HG03066 (cell line): ENCODE data around the gene HUS1B.
"Not testable (repeated sequence)": the region's sequence is repeated elsewhere in the genome, so short reads cannot be mapped to it uniquely, and the experiment has no call there.

Experiments used
- ATAC-seq: cut with Tn5 transposase; IDR thresholded peaks from one replicate; pipeline ENCODE4 v1.9.1; 2021; ENCODE audit warnings: low read depth; ENCODE audit not compliant: unreplicated experiment

HUS1B gene

DNA sequence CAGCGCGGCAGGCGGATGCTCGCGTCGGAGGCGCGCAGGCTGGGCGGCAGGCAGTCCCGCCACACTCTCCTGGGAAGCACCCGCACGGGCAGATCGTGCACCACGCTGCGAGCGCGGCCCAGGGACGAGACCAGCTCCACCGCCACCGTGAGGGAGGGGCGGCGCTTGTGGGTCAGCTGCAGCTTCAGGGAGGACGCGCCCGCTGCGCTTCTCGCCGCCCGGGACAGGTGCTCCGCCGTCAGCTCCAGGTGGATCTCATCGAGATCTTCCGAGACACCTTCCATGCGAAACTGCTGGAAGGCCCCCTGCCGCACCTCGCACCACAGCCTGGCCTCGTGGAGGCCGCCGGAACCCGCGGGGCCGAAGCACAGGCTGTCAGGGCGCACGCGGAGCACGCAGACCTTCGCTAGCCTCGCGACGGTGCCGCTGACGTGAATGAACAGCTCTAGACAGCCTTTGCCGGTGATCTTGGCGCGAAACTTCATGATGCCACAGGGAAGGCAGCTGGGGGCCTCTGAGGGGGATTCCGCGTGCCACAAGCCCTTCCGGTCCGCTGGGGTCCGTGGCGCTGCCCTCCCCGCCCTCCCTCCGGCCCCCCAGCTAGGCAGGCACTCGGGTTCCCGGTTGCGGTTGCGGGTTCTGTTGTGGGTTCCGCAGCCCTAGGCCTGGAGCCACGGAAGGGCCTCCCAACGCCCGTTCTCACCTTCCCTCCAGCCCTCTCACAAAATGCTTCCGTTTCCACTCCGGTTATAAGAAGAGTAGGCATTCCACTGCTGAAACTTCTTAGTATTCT lies at the start of gene HUS1B:
Gene HUS1B, minus strand, starts transcription at position 641 of the 793 bp plus-strand sequence. Its CDS starts 156 bp downstream, at position 485.
- no peak for ATAC-seq

DNA sequence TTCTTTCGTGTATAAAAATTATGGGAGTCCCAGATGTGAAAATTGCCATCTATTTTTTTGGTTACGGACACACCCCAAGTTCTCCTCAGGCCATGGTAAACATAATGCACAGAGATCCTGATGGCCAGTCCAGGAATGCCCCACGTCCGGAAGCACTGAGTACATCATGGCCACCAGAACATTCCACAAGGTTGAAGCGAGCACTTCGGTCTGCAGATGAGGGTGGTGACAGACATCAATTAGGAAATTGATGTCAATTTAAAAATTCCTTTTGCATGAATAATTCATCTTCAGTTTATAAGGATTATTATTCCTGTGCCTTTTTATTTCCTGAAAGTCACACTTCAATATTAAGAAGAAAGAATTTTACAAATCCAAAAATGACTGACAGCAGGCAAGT lies 49.2 kb upstream of the HUS1B start:
- no peak for ATAC-seq

DNA sequence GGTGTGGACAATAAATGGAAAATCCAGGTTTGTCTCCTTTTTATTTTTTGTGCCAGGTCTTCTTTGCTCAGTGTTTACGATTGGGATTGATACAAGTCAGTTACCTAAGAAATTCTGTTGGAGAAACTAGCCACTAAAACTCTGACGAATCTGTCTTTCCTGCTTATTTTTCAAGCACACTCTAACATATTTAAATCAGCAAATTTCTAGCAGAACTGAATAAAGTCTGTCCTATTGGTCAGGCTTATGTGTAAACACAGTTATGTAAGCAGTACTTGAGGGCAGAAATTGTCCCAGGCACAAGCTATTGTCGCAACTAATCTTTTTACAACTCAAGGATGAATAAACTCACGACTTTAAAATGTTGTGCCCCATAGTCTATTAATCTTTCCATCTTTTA lies 48.1 kb upstream of the HUS1B start:
- ATAC-seq = no peak

DNA sequence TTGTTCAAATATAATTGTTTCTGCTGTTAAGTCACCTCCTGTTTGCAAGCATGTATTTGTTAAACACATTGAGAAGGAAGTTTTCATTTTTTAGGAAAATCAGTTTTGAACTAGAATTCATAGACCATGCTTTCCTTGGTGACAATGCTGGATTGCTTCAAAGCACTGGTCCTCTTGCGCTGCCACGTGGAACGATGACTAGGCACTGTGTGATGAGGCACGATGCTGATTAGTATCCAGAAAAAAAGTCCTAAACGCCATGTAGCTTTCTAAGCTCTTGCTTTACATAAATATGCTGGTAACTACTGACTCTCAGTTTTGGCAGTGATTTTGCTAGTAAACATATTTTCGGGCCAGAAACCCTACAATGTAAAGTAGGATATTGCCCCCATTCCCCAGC lies 47.1 kb upstream of the HUS1B start:
- ATAC-seq = no peak

DNA sequence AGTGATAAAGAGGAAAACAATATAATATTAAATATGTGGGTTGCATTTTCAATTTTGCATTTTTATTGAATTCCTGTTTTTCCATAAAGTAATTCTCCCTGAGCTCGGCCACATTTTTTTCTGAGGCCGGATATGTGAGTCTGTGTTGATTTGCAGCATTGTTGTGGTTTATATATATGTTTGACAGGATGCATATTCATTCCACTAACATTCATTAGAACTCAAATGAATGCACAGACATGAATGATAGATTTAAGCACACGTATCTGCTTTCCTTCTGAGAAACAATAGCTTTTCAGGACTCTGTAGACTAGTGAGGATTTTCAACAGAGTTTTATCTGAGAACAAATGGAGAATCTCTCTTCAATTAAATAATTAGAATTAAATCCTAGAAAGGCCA lies 46.7 kb upstream of the HUS1B start:
- ATAC-seq = no peak

DNA sequence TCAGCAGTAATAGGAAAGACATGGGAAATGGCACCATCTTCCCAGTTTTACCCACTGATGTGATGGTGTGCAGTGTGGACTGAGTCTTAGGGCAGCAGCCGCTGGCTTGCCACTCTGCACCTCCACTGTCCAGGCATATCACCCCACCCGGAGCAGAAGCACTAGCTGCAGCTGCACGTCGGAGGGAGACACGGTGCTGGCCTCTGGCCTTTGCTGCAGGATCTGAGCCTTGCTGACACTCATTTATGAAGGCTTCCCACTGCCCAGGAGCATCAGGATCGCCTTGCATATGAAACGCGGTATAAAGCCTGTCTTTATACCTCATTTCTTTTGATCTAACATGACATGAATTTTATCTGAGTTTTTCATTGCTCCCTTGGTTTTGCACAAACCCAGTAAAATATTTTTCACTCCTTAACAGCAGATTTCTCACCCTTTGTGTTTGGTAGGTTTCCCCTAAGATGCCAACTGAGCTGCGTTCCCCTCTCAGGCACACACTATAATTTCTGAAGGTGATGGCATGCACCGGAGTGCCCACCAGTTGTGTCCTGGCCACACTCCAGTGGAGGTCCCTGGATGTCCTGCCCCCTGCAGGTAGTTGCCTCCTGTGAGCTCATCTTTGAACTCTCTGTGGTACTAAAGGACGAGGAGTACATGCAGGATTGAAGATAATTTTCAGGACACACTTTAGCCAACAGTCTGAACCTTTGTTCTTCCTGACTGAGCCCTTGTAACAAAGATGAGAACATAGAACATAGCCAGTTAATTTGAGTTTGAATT lies 45.0 kb upstream of the HUS1B start:
- no peak for ATAC-seq

DNA sequence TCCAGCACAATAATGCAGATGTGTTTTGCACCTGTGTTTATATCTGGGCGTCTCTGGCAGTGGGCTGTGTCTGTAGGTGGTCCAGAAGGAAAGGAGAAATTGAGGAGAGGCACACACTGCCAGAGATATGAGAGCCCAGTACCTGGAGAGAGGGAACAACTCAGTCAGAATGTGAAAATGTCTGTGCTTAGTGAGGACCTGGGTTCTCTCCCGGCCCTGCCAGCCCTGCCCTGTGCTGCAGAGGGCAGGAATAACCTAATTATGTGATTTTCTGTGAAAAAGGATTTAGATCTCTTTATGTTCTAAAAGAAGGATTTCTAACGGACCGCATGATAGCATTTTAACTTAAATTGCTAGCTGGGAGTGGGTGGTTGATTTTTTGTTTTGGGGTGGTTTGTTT lies 44.3 kb upstream of the HUS1B start:
- no peak for ATAC-seq

DNA sequence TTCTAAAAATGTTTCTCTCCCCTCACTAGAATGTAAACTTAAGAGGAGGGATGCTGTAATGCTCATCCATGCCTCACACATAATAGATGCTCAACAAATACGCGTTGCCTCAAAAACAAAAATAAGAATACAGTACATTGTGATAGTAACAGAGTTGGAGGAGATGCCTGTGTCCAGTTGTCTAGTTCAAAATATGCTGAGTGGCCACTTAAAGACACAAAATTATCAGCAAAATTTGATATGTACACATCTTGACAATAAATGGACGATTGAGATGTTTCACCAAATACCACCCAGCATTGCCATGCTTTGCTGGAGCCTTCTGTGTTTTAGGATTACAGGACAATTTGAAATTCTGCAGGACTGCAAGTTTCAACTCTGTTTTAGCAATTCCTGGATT lies 43.6 kb upstream of the HUS1B start:
- ATAC-seq = no peak

DNA sequence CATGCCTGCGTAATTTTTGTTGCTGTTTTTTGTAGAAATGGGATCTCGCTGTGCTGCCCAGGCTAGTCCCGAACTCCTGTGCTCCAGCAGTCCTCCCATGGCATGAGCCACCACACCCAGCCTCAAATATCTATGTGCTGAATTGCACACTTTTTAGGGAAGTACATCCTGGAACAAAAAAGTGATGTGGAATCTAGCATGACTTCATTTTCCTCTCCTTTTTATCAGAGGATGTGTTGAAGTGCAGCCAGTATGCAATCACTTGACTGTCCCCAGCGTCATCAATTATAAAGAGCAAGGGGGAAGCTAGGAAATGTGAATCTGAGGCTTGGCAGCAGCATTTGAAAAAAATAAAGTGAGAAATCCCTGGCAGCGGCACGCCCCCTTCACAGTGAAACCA lies 42.4 kb upstream of the HUS1B start:
- no peak for ATAC-seq

DNA sequence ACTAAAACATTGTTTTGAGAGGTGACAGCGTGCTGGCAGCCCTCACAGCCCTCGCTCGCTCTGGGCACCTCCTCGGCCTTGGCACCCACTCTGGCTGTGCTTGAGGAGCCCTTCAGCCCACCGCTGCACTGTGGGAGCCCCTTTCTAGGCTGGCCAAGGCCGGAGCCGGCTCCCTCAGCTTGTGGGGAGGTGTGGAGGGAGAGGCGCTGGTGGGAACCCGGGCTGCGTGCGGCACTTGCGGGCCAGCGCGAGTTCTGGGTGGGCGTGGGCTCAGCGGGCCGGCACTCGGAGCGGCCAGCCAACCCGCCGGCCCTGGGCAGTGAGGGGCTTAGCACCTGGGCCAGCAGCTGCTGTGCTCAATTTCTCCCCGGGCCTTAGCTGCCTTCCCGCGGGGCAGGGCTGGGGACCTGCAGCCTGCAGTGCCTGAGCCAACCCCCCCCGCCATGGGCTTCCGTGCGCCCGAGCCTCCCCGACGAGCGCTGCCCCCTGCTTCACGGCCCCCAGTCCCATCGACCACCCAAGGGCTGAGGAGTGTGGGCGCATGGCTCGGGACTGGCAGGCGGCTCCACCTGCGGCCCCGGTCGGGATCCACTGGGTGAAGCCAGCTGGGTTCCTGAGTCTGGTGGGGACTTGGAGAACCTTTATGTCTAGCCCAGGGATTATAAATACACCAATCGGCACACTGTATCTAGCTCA lies 37.7 kb upstream of the HUS1B start:
- not testable (repeated sequence) for ATAC-seq

DNA sequence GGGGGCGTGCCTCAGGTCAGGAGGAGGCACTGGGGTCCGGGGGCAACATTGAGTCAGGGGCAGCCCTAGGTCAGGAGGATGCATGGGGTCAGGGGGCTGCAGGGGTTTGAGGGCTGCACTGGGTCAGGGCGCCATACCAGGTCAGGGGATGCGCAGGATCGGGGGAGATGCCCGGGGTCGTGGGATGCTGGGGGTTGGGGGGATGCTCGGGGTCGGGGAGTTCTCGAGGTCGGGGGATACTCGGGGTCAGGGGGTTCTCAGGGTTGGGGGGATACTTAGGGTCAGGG lies 36.8 kb upstream of the HUS1B start:
- no peak for ATAC-seq

DNA sequence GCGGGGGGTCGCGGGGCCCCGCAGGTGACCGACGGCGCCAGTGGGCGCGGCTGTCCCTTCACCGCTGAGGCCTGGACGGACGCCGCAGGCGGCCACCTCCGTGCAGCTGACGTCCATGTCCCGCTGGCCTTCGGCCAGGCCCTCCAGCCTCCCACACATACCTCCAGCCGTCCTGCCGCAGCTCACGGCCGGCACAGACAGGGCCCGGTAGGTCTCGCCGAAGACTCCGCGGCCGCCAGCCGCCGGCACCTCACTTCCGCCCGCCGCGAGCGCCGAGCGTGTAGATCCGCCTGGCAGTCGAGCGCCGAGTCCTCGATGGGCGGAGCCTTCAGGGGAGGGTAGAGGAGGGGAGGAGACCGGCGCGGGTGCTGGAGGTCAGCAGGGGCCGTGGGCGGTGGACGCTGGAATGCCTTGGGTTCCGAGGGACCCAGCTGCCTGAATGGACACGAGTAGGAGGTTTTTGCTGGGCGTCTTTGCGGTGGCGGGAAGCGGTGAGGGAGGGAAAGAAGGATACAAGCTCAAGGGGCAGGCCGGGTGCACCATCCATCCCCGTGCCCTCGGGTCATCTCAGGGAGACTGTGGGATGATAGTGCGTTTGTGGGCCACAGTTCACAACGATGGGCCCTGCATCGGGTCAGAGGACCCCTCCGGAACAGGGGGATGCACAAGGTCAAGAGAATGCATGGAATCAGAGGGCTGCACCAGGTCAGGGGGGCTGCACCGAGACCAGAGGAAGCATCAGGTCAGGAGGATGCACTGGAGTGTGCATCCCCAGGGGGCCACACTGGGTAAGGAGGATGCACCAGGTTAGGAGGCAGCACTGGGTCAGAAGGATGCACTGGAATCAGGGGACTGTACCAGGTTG lies 36.2 kb upstream of the HUS1B start, which contains the start of gene EXOC2:
Gene EXOC2, minus strand, starts transcription at position 282 of the 865 bp plus-strand sequence. CDS start 55,321 bp downstream, outside the sequence.
- peak; percentile 91 for ATAC-seq

DNA sequence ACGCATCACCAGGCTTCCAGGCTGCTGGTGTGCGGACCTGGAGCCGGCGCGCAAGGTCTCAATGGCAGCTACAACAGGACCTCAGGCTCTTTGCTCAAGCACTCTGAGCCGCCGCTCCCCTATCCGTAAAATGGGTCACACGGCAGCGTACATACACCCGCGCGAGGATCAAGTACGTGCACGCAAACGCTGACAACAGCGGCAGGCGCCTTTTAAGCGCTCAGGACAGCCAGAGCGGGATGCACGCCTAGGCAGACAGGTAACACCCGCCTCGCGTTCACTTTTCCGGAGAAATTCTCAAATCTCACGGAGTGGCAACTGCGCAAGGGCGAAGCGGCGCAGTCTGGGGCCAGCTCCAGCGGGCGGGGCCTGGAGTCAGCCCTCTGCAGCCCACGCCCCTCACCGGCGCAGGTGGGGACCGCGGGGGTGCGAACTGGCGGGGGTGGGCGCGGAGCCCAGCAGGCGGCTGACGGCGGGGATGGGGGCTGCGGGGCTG lies 35.5 kb upstream of the HUS1B start:
- ATAC-seq = peak; percentile 65

DNA sequence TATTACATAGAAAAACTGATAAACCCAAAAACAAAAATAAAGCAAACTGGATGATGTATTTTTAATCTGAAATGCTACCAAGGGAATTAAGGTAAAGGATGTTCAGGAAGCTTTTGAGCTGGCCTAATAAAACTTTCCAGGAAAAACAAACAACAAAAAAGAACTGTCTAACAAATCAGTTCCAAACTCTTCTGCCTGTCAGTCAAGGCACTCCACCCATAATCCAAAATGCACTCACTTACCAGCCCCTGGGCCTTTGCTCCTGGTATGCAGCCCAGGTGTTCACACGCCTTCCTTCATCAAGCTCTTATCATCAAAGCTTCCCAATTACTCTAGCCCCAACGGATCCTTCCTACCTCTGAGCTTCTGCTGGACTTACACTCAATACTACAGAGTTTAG lies 32.3 kb upstream of the HUS1B start:
- ATAC-seq = no peak

DNA sequence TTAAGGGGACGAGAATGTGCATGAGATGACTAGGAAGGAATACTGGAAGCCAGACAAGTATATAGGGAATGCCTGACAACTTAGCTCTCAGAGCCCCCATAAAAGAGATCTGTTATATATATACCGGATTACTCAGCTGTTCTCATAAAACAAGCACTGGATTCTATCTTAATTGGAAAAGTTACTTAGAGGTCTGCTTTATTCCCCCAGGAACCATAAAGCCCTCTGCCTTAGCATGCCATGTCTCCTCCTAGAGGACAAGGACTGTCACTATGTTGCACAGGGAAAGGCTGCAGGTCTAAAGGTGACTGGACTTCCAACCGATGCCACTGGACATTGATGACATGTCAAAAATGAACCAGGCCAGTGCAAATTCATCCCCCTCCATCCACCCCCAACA lies 29.6 kb upstream of the HUS1B start:
- no peak for ATAC-seq

DNA sequence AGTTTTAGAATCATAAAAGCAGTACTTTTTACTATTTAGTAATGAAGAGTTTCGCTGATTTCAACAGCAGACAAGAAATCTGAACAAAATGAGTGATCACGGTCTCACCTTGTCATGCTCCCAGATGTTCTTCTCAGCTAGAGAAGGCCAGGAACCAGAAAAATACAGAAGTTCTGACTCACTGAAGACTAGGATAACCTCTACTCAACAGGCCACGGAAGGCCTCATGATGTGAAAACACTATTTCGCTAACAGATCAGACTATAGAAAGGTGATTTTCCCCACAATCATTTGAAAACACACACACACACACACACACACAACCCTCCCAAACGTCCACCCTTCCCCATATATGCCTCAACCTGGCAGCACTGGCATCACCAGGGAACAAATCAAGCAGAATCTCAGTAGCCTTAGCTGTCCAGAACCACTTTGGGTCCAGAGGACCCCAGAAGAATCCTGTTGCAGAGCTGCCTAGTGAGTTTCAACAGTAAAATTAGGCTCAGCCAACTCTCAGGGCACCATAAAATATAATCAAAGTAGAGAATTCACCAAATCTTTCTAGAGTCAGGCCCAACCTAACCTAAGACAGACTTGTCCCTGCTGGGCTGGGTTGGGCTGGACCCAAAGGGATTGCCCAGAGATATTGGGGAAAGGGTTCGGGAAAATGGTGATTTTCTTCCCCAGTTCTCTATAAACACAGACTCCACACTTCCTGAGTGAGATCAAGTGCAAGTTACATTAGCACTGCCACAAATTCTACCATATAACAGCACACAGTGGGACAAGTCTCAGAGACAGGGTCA lies 28.1 kb upstream of the HUS1B start:
- peak; percentile 81 for ATAC-seq

DNA sequence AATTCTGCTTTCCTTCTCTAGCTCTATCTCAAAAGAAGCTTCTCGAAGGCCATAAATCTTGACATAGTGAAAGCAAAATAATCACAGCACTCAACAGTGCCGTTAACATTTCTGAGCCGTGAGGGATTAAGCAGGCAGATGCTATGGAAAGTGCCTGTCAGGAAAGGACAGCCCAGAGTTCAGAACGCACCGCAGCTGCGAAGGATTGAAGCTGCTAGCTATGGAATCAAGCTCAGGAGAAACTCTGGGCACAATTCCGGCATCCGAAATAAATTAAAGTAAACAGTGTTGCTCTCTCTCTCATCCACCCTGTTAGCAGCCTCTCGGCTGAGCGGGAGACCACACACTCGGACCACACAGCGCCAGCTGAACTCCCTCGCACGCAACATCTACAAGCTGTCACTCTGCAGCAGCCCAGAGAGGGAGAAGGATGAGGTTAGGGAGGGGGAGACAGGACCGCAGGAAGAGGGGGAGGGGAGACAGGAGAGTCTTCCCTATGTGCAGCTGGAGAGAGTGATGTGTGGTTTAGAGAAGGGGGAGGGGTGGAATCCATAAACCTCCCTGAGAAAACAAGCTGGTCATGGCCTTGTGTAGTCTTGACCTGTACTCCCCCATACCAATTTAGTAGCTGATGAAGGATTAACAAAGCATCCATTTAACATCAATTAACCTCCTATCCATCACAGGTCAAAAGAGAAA lies 27.0 kb upstream of the HUS1B start:
- no peak for ATAC-seq

DNA sequence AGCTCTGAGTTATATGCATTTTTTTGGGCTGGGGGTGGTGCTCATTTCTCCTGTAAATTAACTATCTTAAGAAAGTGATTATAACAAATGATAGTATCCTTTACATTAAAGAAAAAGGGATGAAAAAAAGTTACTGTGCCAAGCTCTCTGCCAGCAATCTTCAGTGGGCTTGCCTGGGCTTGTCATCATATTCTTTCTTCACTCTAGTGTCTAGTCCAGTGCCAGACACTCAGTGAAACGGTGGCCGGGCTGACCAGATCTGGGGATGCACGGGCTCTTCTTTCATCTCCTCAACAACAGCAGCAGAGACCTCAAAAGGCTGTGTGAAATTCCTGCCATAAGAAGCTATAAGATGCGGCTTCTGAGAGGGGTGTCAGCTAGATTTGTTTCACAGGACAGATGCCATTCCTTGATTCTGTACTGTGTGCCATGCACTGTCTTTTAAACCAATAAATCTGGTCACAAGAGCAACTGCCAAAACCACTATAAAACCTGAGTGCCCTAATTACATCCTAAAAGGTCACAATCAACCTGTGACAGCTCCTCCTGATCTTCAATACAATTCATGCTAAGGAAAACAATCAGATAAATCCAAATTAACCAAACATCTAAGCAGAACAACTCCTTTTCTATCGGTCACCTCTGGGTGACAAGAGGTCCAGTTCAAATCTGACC lies 23.9 kb upstream of the HUS1B start:
- ATAC-seq = no peak
